ENCODE measurements around the gene SON. TPM values are rescaled to one million over a fixed set of nuclear protein-coding genes. Genes with fewer than 3 reads are reported as not detected.

SON gene
- polyA plus RNA-seq, 3 donors: 66.4 to 269 (median 184) TPM

DNA sequence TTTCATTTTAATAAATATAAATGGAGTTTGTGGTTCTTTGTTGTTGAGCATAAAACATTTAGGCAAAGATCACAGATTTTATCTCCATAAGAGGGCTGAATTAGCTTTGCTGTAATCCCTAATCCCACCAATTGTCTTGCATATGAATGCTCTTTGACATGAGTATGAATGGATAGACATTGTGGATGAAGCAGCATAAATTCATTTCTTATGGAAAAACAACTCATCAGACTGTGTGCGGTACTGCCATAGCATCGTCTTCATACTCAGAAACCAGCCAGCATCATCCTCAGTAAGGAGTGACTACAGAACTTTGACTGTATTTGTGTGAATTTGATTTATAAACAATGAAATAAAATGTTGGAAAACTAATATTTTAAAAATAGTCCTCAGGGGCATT is 19.6 kb downstream of the SON start:
- Histone ChIP-seq H2AFZ (ENCODE audit: insufficient read depth, low read depth, low read length, poor library complexity, severe bottlenecking) (no peak overlapping the region), H3K79me2 (ENCODE audit: insufficient read depth, low read length) (peaks cover 78% of the 10 kb centered on the region), H3K4me1 (ENCODE audit: control insufficient read depth in 1 of 2, insufficient read depth in 2 of 2, low read length in 2 of 2) (no peaks in the 10 kb centered on the region), H3K36me3 (replicated peaks in 1 of 2; ENCODE audit: control insufficient read depth in 1 of 2, insufficient read depth in 2 of 2, low read length in 2 of 2) (peaks cover 77 to 94% of the 10 kb centered on the region in 2 donors), H3K9ac (ENCODE audit: insufficient read depth, low read length, poor library complexity, severe bottlenecking) (no peak overlapping the region), H3K9me3 (replicated peaks in 1 of 2; ENCODE audit: control insufficient read depth in 1 of 2, insufficient read depth in 1 of 2, low read length in 2 of 2) (no peaks in the 10 kb centered on the region), H3K4me3 (replicated peaks in 1 of 3; ENCODE audit: low read depth in 2 of 3, low read length in 3 of 3) (no peak overlapping the region), H4K20me1 (ENCODE audit: insufficient read depth, low read length) (peaks cover 95% of the 10 kb centered on the region), H3K27ac (ENCODE audit: low read depth in 1 of 2, low read length in 2 of 2) (no peak overlapping the region), H3K4me2 (replicated peaks; ENCODE audit: extremely low read depth, low read length, poor library complexity, severe bottlenecking) (no peak overlapping the region), H3K27me3 (ENCODE audit: control insufficient read depth in 2 of 2, insufficient read depth in 2 of 2, low read length in 2 of 2) (no peaks in the 10 kb centered on the region)
- no CpG with 5 or more reads among the region's 2 CpGs for WGBS (ENCODE audit: insufficient coverage)
- peaks cover 52 to 76% of the 10 kb centered on the region in 2 donors for H3K36me3 Mint-ChIP-seq
- no peak for TF ChIP-seq CTCF (IDR thresholded peaks at IDR 0.05)
- intact Hi-C loops (cut with micrococcal nuclease): no loop called here
- H3K4me3 Mint-ChIP-seq: no peak overlapping the region
- H3K27me3 Mint-ChIP-seq (ENCODE audit: low read depth in 3 of 3): no peaks in the 10 kb centered on the region
- DNase-seq: no peak
- no peaks in the 10 kb centered on the region for H3K9me3 Mint-ChIP-seq
- H3K4me1 Mint-ChIP-seq: no peaks in the 10 kb centered on the region
- H3K27ac Mint-ChIP-seq: peak overlapping the region in 1 of 7 donors; percentile 22

DNA sequence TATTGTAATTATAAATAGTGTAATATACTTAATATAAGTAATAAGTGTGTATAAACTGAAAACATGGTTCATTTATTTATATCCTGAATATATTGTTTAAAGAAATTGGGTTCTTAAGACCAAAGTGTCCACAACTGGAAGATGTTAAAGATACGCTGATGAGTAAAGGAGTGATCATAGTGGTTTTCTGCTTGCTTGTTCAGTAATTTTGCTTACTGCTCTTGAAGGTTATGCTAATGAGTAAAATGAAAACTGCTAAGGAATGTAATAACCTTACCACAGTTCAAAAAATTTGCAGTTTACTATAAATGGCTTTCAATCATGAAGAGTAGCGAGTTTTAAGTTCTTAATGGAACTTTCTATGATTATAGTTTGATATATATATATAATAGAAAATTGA is 23.7 kb downstream of the SON start:
- intact Hi-C loops (cut with micrococcal nuclease): no loop called here
- Histone ChIP-seq H3K27ac (ENCODE audit: low read depth in 1 of 2, low read length in 2 of 2) (no peak overlapping the region), H3K4me3 (replicated peaks in 1 of 3; ENCODE audit: low read depth in 2 of 3, low read length in 3 of 3) (no peak overlapping the region), H3K79me2 (ENCODE audit: insufficient read depth, low read length) (peaks cover 79% of the 10 kb centered on the region), H3K4me1 (ENCODE audit: control insufficient read depth in 1 of 2, insufficient read depth in 2 of 2, low read length in 2 of 2) (no peaks in the 10 kb centered on the region), H2AFZ (ENCODE audit: insufficient read depth, low read depth, low read length, poor library complexity, severe bottlenecking) (no peak overlapping the region), H3K9me3 (replicated peaks in 1 of 2; ENCODE audit: control insufficient read depth in 1 of 2, insufficient read depth in 1 of 2, low read length in 2 of 2) (no peaks in the 10 kb centered on the region), H3K36me3 (replicated peaks in 1 of 2; ENCODE audit: control insufficient read depth in 1 of 2, insufficient read depth in 2 of 2, low read length in 2 of 2) (peaks cover 75 to 94% of the 10 kb centered on the region in 2 donors), H3K4me2 (replicated peaks; ENCODE audit: extremely low read depth, low read length, poor library complexity, severe bottlenecking) (no peak overlapping the region), H3K9ac (ENCODE audit: insufficient read depth, low read length, poor library complexity, severe bottlenecking) (no peak overlapping the region), H3K27me3 (ENCODE audit: control insufficient read depth in 2 of 2, insufficient read depth in 2 of 2, low read length in 2 of 2) (no peaks in the 10 kb centered on the region), H4K20me1 (ENCODE audit: insufficient read depth, low read length) (peaks cover 95% of the 10 kb centered on the region)
- Mint-ChIP-seq H3K27ac (no peak overlapping the region), H3K36me3 (peaks cover 42 to 65% of the 10 kb centered on the region in 2 donors), H3K9me3 (no peaks in the 10 kb centered on the region), H3K27me3 (ENCODE audit: low read depth in 3 of 3) (no peaks in the 10 kb centered on the region), H3K4me3 (no peak overlapping the region), H3K4me1 (no peaks in the 10 kb centered on the region)
- no peak for DNase-seq
- TF ChIP-seq CTCF (IDR thresholded peaks at IDR 0.05): no peak
- no CpG with 5 or more reads among the region's 2 CpGs for WGBS (ENCODE audit: insufficient coverage)
